Measurements from ENCODE around the gene SLC7A8.
"Not testable (repeated sequence)": the region's sequence is repeated elsewhere in the genome, so short reads cannot be mapped to it uniquely, and the experiment has no call there.

SLC7A8 gene

GRCh38 chr14:23112359-23113178, 70.9 kb downstream of the SLC7A8 start:
- no peak for DNase-seq

GRCh38 chr14:23110579-23111365, 72.7 kb downstream of the SLC7A8 start:
- DNase-seq, result no peak

- no peak for DNase-seq
These were observed 73.7 kb downstream of the SLC7A8 start for GRCh38 chr14:23109769-23110168.

- DNase-seq, result not testable (repeated sequence)
These were observed 75.3 kb downstream of the SLC7A8 start for GRCh38 chr14:23108169-23108568.

- DNase-seq, result not testable (repeated sequence)
These were observed 75.8 kb downstream of the SLC7A8 start for GRCh38 chr14:23107620-23108019.

- DNase-seq, result no peak
These were observed 76.8 kb downstream of the SLC7A8 start for GRCh38 chr14:23106747-23107045.

- DNase-seq, result no peak
These were observed 78.1 kb downstream of the SLC7A8 start for GRCh38 chr14:23105348-23105824.

GRCh38 chr14:23104591-23105347, 78.7 kb downstream of the SLC7A8 start, which contains the start of gene CIROP:
CIROP (minus strand) TSS chr14:23104989; CDS start chr14:23104920, 69 bp downstream.
- no peak for DNase-seq

- no peak for DNase-seq
These were observed 79.3 kb downstream of the SLC7A8 start for GRCh38 chr14:23104070-23104590.

GRCh38 chr14:23103581-23103980, 79.9 kb downstream of the SLC7A8 start:
- DNase-seq, result no peak

- DNase-seq, result no peak
These were observed 80.7 kb downstream of the SLC7A8 start for GRCh38 chr14:23102801-23103200.

- DNase-seq, result no peak
These were observed 81.4 kb downstream of the SLC7A8 start for GRCh38 chr14:23101986-23102625.

- DNase-seq, result no peak
These were observed 82.1 kb downstream of the SLC7A8 start for GRCh38 chr14:23101213-23101970.

- no peak for DNase-seq
These were observed 84.1 kb downstream of the SLC7A8 start for GRCh38 chr14:23099212-23099861.

GRCh38 chr14:23097786-23098185, 85.7 kb downstream of the SLC7A8 start:
- no peak for DNase-seq

GRCh38 chr14:23095196-23096108, 88.0 kb downstream of the SLC7A8 start, which contains the start of gene C14orf119:
C14orf119 (plus strand) TSS chr14:23095505; CDS start chr14:23097659, 2,154 bp downstream.
- DNase-seq, result no peak

- no peak for DNase-seq
These were observed 88.7 kb downstream of the SLC7A8 start, which contains the start of gene ACIN1 for GRCh38 chr14:23094666-23095195. ACIN1 (minus strand) TSS chr14:23095136; CDS start chr14:23095112, 24 bp downstream.

- no peak for DNase-seq
These were observed 89.3 kb downstream of the SLC7A8 start for GRCh38 chr14:23093991-23094665.

GRCh38 chr14:23093526-23093925, 89.9 kb downstream of the SLC7A8 start:
- no peak for DNase-seq

Data from T1000 (cell line).